Uterus (tissue), 2 donors: Measurements from ENCODE around the gene DTX2.
"Not testable (repeated sequence)": the region's sequence is repeated elsewhere in the genome, so short reads cannot be mapped to it uniquely, and the experiment has no call there.

ENCODE experiments used
- CTCF ChIP-seq, 4 experiments: fragments of 200-600 bp in 2 of 4; fragments of 450-650 bp in 2 of 4; sonication (generic) in 2 of 4; IDR thresholded peaks; one replicate each; pipeline ENCODE4 v1.5.1; 2016 to 2019; ENCODE audit warnings: antibody characterized with exemption in 4 of 4, mild to moderate bottlenecking in 2 of 4, moderate library complexity in 1 of 4
- POLR2A ChIP-seq, 2 donors: fragments of 450-650 bp; IDR thresholded peaks; one replicate each; pipeline ENCODE4 v1.6.1; 2016; ENCODE audit warnings: antibody characterized with exemption in 2 of 2, mild to moderate bottlenecking in 1 of 2, moderate library complexity in 1 of 2

- TF ChIP-seq CTCF, POLR2A (IDR thresholded peaks at IDR 0.05): not testable (repeated sequence)
Observed at GRCh38 chr7:76487969-76488368, 26.5 kb downstream of the DTX2 start.
